ENCODE data around the gene CHN2.

GRCh38 chr7:29488203-29488970, 293.8 kb downstream of the CHN2 start:
- TF ChIP-seq CTCF (IDR thresholded peaks at IDR 0.05) (no peak), EP300 (IDR thresholded peaks at IDR 0.05; ENCODE audit: low read depth) (no peak)

Measured in transverse colon (tissue), 3 donors.